Testis (tissue), 2 donors: ENCODE data around the gene LRMDA.

ENCODE experiments used
- POLR2A ChIP-seq: fragments of 450-650 bp; IDR thresholded peaks from one replicate; pipeline ENCODE4 v1.6.1; 2017; ENCODE audit warnings: antibody characterized with exemption, mild to moderate bottlenecking, moderate library complexity
- TF ChIP-seq, protein P1 (sequence below), 3 experiments: fragments of 450-650 bp in 2 of 3; fragments of 200-600 bp in 1 of 3; sonication (generic) in 1 of 3; IDR thresholded peaks; one replicate each; pipeline ENCODE4 v1.5.1; 2016 to 2019; ENCODE audit warnings: antibody characterized with exemption in 3 of 3, mild to moderate bottlenecking in 2 of 3, moderate library complexity in 1 of 3

DNA sequence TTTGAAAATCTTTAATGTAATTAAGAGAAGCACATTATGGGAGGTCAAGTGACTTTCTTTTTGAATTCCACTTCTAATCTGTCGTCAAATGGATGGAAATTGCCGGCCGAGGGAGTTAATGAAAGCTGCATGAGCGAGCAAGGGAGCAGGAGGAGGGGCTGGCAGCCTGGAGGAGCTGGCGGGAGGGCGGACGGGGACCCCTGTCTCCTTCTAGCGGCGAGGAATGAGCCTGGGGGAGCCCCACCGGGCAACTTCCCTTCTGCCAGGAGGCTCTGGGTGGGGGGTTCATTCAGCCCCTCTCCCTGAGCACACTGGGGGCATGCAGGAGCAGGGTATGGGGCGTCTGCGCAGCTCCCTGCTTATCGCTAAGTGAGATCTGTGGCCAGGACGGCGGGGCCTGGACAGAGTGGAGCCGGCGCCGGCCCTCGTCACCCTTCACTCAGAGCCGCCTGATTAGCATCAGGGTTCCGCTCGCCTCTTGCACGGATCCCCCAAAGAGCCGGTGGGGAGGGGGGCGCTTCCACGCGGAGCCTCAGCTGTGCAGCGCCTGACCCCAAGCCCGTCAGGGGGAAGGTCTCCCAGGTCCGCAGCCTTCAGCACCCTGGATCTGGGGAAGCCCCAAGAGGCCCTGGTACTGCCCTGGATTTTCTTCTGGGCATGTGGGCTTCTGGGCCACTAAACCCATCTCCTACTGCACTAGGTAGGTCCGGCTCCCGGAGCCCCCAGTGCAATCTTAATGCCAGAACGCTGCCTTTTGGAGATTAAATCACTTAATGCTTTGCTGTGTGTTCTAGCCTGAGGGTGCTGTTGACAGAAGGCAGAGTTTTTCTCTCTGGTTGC lies 680.8 kb downstream of the LRMDA start:
- TF ChIP-seq, protein P1, sequence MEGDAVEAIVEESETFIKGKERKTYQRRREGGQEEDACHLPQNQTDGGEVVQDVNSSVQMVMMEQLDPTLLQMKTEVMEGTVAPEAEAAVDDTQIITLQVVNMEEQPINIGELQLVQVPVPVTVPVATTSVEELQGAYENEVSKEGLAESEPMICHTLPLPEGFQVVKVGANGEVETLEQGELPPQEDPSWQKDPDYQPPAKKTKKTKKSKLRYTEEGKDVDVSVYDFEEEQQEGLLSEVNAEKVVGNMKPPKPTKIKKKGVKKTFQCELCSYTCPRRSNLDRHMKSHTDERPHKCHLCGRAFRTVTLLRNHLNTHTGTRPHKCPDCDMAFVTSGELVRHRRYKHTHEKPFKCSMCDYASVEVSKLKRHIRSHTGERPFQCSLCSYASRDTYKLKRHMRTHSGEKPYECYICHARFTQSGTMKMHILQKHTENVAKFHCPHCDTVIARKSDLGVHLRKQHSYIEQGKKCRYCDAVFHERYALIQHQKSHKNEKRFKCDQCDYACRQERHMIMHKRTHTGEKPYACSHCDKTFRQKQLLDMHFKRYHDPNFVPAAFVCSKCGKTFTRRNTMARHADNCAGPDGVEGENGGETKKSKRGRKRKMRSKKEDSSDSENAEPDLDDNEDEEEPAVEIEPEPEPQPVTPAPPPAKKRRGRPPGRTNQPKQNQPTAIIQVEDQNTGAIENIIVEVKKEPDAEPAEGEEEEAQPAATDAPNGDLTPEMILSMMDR (IDR thresholded peaks at IDR 0.05), result no peak
- TF ChIP-seq POLR2A, result no peak
